Neural progenitor cell (in vitro differentiated cells): ENCODE measurements around the gene PVALEF.

Experiments
- CTCF ChIP-seq: fragments of 200-600 bp; sonication (generic); IDR thresholded peaks from 2 replicates; pipeline ENCODE4 v1.5.1; 2017; ENCODE audit warnings: antibody characterized with exemption, mild to moderate bottlenecking
- EZH2 ChIP-seq: fragments of 200-600 bp; sonication (generic); IDR thresholded peaks from 2 replicates; pipeline ENCODE4 v1.6.1; 2017; ENCODE audit warnings: antibody characterized with exemption, mild to moderate bottlenecking, moderate library complexity
- EZH2phosphoT487 ChIP-seq: fragments of 200-600 bp; sonication (generic); IDR thresholded peaks from 2 replicates; pipeline ENCODE4 v1.6.1; 2017; ENCODE audit warnings: antibody characterized with exemption

GRCh38 chr17:81166033-81166492 is 756 bp downstream of the PVALEF start, which contains the start of gene AATK:
- TF ChIP-seq CTCF (no peak), EZH2phosphoT487 (no peak), EZH2 (no peak)
